ENCODE results near the gene LBHD2. TPM values are rescaled to one million over a fixed set of nuclear protein-coding genes. Genes with fewer than 3 reads are reported as not detected.
"Not testable (repeated sequence)": the region's sequence is repeated elsewhere in the genome, so short reads cannot be mapped to it uniquely, and the experiment has no call there.

The LBHD2 gene
- total RNA-seq, 1 donor from 2014 or later: not detected

DNA sequence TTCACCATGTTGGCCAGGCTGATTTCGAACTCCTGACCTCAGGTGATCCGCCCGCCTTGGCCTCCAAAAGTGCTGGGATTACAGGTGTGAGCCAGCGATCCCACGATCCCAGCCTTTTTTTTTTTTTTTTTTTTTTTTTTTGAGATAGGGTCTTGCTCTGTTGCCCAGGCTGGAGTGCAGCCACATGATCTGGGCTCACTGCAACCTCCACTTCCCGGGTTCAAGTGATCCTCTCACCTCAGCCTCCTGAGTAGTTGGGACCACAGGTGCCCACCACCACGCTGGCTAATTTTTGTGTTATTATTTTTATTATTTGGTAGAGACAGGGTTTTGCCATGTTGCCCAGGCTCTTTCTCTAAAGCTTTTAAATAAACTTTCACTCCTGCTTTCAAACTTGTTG lies 33.5 kb downstream of the LBHD2 start:
- Mint-ChIP-seq H3K4me1 (ENCODE audit: low read depth) (peaks cover 12% of the 10 kb centered on the region), H3K27me3 (ENCODE audit: insufficient read depth) (peaks cover 25% of the 10 kb centered on the region)
- intact Hi-C loops (cut with micrococcal nuclease); H3K9me3 Mint-ChIP-seq; H3K36me3 Mint-ChIP-seq (ENCODE audit: low read depth); H3K4me3 Mint-ChIP-seq; DNase-seq (ENCODE audit: low spot score); H3K27ac Mint-ChIP-seq: not testable (repeated sequence)

GRCh38 chr14:103118018-103118662 lies 34.1 kb downstream of the LBHD2 start:
- peaks cover 25% of the 10 kb centered on the region for H3K27me3 Mint-ChIP-seq (ENCODE audit: insufficient read depth)
- no peaks in the 10 kb centered on the region for H3K9me3 Mint-ChIP-seq
- intact Hi-C loops (cut with micrococcal nuclease): no loop called here
- no peak for DNase-seq (ENCODE audit: low spot score)
- no peak overlapping the region for H3K4me3 Mint-ChIP-seq
- no peak overlapping the region for H3K27ac Mint-ChIP-seq
- H3K4me1 Mint-ChIP-seq (ENCODE audit: low read depth): peaks cover 10% of the 10 kb centered on the region
- no peaks in the 10 kb centered on the region for H3K36me3 Mint-ChIP-seq (ENCODE audit: low read depth)

DNA sequence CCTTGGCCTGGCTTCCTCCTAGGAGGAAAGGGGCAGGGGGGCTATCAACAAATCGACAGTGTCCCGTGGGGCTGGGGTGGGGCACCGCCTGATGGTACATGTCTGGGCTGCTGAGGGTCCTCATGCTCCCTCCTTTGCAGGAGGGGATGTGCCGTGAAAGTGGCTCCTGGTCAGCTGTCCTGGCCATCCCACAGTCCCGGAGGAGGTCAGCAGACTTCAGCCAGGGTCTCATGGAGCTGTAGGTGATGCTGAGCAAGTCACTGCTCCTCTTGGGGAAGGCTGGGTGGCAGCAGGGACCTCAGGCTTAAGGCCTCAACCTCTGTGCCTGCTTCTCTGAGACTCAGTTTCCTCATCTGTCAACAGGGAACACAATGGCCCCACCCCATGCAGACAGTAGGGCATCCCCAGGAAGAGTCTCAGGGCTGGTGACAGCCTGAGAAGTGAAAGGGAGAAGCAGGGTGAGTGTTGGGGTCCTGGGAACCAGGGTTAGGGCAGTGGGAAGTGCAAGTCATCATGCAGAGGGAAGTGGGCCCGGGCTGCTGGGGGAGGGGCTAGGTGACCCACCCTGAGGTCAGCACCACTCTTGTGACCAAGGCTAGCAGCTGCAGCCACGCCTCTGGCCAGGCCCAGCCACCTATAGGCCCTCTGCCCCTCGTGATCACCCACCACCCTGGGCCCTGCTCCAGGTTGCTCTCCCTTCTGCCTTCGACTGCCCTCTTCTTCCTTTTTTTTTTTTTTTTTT lies 34.8 kb downstream of the LBHD2 start:
- Mint-ChIP-seq H3K36me3 (ENCODE audit: low read depth) (no peaks in the 10 kb centered on the region), H3K27ac (no peak overlapping the region), H3K4me3 (no peak overlapping the region), H3K4me1 (ENCODE audit: low read depth) (peaks cover 9% of the 10 kb centered on the region), H3K9me3 (no peaks in the 10 kb centered on the region), H3K27me3 (ENCODE audit: insufficient read depth) (peaks cover 25% of the 10 kb centered on the region)
- no peak for DNase-seq (ENCODE audit: low spot score)
- intact Hi-C loops (cut with micrococcal nuclease): no loop called here

- H3K36me3 Mint-ChIP-seq (ENCODE audit: low read depth); H3K4me3 Mint-ChIP-seq; H3K9me3 Mint-ChIP-seq; H3K4me1 Mint-ChIP-seq (ENCODE audit: low read depth); H3K27ac Mint-ChIP-seq; intact Hi-C loops (cut with micrococcal nuclease); DNase-seq (ENCODE audit: low spot score): not testable (repeated sequence)
- peaks cover 30% of the 10 kb centered on the region for H3K27me3 Mint-ChIP-seq (ENCODE audit: insufficient read depth)
Observed at GRCh38 chr14:103119527-103119926, 35.5 kb downstream of the LBHD2 start.

GRCh38 chr14:103121121-103121845 lies 37.3 kb downstream of the LBHD2 start:
- no peak overlapping the region for H3K4me3 Mint-ChIP-seq
- no peak for DNase-seq (ENCODE audit: low spot score)
- no peaks in the 10 kb centered on the region for H3K4me1 Mint-ChIP-seq (ENCODE audit: low read depth)
- intact Hi-C loops (cut with micrococcal nuclease): no loop called here
- peaks cover 30% of the 10 kb centered on the region for H3K27me3 Mint-ChIP-seq (ENCODE audit: insufficient read depth)
- H3K36me3 Mint-ChIP-seq (ENCODE audit: low read depth): no peaks in the 10 kb centered on the region
- H3K27ac Mint-ChIP-seq: no peak overlapping the region
- no peaks in the 10 kb centered on the region for H3K9me3 Mint-ChIP-seq

GRCh38 chr14:103121846-103122584 lies 38.0 kb downstream of the LBHD2 start:
- intact Hi-C loops (cut with micrococcal nuclease): no loop called here
- H3K4me1 Mint-ChIP-seq (ENCODE audit: low read depth): no peaks in the 10 kb centered on the region
- no peak overlapping the region for H3K4me3 Mint-ChIP-seq
- DNase-seq (ENCODE audit: low spot score): no peak
- no peaks in the 10 kb centered on the region for H3K9me3 Mint-ChIP-seq
- peaks cover 30% of the 10 kb centered on the region for H3K27me3 Mint-ChIP-seq (ENCODE audit: insufficient read depth)
- H3K27ac Mint-ChIP-seq: no peak overlapping the region
- no peaks in the 10 kb centered on the region for H3K36me3 Mint-ChIP-seq (ENCODE audit: low read depth)

GRCh38 chr14:103122585-103122946 lies 38.6 kb downstream of the LBHD2 start:
- Mint-ChIP-seq H3K4me3 (no peak overlapping the region), H3K4me1 (ENCODE audit: low read depth) (no peaks in the 10 kb centered on the region), H3K27ac (no peak overlapping the region), H3K27me3 (ENCODE audit: insufficient read depth) (peaks cover 30% of the 10 kb centered on the region), H3K9me3 (no peaks in the 10 kb centered on the region), H3K36me3 (ENCODE audit: low read depth) (no peaks in the 10 kb centered on the region)
- DNase-seq (ENCODE audit: low spot score): no peak
- intact Hi-C loops (cut with micrococcal nuclease): no loop called here

GRCh38 chr14:103122947-103123633 lies 39.1 kb downstream of the LBHD2 start, which contains the start of gene TNFAIP2:
TSS of gene TNFAIP2 (plus strand) at chr14:103123461. CDS start at chr14:103126458, 2,997 bp downstream.
- intact Hi-C loops (cut with micrococcal nuclease): no loop called here
- no peak for DNase-seq (ENCODE audit: low spot score)
- Mint-ChIP-seq H3K36me3 (ENCODE audit: low read depth) (no peaks in the 10 kb centered on the region), H3K27ac (no peak within 1 kb of the TSS), H3K4me1 (ENCODE audit: low read depth) (no peaks in the 10 kb centered on the region), H3K9me3 (no peaks in the 10 kb centered on the region), H3K27me3 (ENCODE audit: insufficient read depth) (peaks cover 30% of the 10 kb centered on the region), H3K4me3 (no peak within 1 kb of the TSS)

DNA sequence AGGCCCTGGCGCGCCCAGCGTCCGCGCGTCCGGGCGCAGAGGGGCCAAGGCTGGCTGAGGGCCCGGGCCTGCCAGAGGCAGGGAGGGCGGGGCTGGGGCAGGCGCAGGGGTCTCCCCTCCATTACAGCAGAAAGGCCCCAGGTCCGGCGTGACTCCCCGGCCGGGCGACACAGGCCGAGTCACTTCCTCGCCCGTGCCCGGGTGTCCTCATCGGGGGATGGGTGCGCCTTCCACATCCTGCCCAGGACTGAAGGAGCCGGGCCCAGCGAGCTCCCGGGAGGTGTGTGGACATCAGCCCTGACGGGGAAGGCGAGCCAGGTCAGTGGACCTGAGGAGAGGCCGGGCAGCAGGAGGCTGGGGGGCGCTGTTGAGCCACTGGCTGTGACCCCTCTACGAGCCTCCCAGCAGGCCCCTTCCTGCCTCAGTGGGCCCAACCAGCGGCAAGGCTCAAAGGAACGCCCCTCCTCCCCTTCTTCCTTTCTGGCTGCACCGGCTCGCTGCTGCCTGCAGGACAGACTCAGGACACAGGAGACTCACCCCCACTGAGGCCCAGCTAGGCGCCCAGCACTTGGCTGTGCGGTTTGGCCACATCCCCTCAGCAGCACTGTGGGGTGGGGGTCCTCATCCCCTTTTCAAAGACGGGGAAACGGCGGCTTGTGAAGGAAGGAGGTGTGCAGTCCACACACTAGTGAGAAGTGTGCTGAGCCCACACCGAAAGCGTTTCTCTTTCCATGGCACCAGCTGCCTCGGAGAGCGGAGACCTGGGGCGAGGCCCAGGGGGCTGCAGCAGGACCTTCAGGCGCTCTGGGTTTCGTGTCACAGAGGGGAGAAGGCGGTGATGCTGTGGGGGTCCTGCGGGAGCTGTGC lies 39.9 kb downstream of the LBHD2 start:
- Mint-ChIP-seq H3K9me3 (no peaks in the 10 kb centered on the region), H3K4me3 (no peak overlapping the region), H3K27me3 (ENCODE audit: insufficient read depth) (peaks cover 30% of the 10 kb centered on the region), H3K36me3 (ENCODE audit: low read depth) (no peaks in the 10 kb centered on the region), H3K4me1 (ENCODE audit: low read depth) (no peaks in the 10 kb centered on the region), H3K27ac (no peak overlapping the region)
- no peak for DNase-seq (ENCODE audit: low spot score)
- intact Hi-C loops (cut with micrococcal nuclease): no loop called here

DNA sequence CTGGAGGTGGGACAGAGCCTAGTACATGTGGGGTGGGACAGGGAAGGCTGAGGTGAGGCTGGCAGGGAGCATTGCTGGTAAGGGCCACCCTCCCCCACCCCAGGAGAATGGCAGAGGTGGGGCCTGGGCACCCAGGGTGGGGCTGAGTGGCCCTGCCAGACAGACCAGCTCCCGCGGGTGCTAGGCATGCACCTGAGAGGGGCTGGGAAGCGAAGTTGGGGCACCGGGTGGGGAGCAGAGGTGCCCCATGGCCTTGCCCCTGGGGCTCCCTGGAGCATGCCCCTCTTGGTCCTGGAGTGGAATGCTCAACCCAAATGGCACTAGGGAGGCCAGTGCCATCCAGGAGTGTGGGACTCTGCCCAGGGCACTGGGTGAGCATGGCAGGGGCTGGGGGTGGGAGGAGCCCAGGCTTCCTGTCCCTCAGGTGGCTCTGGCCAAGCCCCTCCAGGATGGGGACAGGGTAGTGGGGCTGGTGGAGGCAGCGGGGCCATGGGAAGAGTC lies 40.5 kb downstream of the LBHD2 start:
- Mint-ChIP-seq H3K4me3 (no peak overlapping the region), H3K36me3 (ENCODE audit: low read depth) (no peaks in the 10 kb centered on the region), H3K27me3 (ENCODE audit: insufficient read depth) (peaks cover 28% of the 10 kb centered on the region), H3K27ac (no peak overlapping the region), H3K4me1 (ENCODE audit: low read depth) (no peaks in the 10 kb centered on the region), H3K9me3 (no peaks in the 10 kb centered on the region)
- intact Hi-C loops (cut with micrococcal nuclease): no loop called here
- no peak for DNase-seq (ENCODE audit: low spot score)

DNA sequence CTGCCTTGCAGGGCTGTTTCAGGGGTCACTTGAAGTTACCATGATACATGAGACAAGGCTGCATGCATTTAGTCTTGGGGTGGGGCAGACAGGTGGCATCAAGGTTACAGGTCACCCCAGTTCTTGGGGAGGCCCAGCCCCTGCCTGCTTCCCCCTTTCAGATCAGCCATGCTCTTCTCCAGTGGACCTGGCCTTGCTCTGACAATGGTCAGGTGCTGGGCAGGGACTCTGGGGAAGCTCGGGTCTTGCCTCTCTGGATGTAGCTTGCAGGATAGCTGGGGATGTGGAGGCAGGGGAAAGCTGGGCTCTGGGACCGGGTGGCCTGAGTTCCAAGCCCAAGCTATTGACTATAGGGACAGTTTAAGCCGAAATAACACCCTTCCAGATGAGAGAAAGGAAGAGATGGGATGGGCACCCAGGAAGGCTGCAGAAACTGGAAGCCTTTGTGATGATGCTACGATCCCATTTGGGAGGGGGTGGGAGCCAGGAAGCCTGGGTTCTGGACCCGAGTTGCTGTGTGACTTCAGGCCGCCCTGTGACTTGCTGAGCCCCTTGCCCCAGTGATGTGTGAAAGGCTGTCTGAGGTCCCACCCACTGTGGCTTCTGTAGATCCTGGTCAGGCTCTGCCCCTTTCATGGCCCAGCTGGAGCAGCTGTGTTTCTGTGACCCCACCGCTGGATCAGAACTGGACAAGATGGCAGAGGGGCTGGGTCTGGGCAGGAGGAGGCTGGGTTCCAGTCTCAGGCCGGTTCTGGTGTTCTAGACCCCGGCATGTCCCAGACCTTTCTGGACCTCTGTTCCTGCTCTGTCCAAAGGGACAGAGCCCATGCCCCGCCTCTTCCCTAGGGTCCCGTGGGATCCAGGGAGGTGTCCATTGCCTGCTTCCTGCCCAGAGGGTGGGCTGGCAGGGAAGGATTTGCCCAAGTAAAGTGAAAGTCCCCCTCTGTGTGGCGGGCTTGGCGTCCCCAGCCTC lies 41.4 kb downstream of the LBHD2 start:
- Mint-ChIP-seq H3K27me3 (ENCODE audit: insufficient read depth) (peaks cover 20% of the 10 kb centered on the region), H3K4me1 (ENCODE audit: low read depth) (no peaks in the 10 kb centered on the region), H3K36me3 (ENCODE audit: low read depth) (no peaks in the 10 kb centered on the region), H3K27ac (no peak overlapping the region), H3K4me3 (no peak overlapping the region), H3K9me3 (no peaks in the 10 kb centered on the region)
- intact Hi-C loops (cut with micrococcal nuclease): no loop called here
- no peak for DNase-seq (ENCODE audit: low spot score)

Measured in activated T-helper 1 cell treated with anti-CD3 and anti-CD28 coated beads, Interleukin-12 subunit alpha, Interleukin-12 subunit beta, Interleukin-2, Interleukin-4 antibody, amounts not matched to agents 30 ng/mL and 10 ng/mL and 1 ng/mL, durations not matched to agents 14 hours and 24 hours and 36 hours (primary cell).